Stimulated activated CD8-positive, alpha-beta memory T cell treated with anti-CD3 and anti-CD28 coated beads, Interleukin-15, amount 100 ng/mL, for 24 hours (primary cell): Measurements from ENCODE around the gene LMAN1L.

Experiments used
- DNase-seq: peaks from one replicate; pipeline ENCODE4 v3.0.0-alpha.2; 2020; ENCODE audit warnings: low read depth

Gene LMAN1L

DNA sequence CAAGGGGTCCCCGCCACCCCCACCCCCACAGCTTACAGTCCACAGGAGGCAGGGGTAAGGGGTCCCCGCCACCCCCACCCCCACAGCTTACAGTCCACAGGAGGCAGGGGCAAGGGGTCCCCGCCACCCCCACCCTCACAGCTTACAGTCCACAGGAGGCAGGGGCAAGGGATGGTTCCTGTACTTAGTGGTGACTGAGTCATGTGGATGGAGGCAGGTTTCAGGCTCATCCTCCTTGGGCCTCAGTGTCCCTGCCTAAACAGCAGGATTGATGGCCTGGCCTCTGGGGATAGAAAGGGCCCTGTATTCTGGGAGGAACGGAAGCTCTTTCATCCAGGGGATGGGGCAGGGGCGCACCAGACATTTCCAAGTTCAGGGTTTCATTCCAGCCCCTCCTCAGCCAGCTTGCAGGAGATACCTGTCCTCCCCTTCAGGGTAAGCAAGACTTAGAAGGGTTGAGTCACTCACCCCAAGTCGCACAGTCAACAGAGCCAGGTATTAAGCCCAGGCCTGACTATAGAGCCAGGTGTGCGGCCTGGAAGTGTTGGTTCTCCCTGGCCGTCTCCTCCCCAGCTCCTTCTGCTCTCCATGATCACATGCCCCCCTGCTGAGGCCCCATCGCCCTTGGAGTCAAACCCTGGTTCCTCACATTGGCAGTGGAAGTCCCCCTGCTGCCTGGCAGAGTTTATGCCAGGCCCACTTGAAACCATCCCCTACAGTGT is 18.2 kb upstream of the LMAN1L start:
- no peak for DNase-seq

- DNase-seq = no peak
Observed at GRCh38 chr15:74794970-74795349, 17.7 kb upstream of the LMAN1L start.

- no peak for DNase-seq
Observed at GRCh38 chr15:74795966-74796625, 16.5 kb upstream of the LMAN1L start.

DNA sequence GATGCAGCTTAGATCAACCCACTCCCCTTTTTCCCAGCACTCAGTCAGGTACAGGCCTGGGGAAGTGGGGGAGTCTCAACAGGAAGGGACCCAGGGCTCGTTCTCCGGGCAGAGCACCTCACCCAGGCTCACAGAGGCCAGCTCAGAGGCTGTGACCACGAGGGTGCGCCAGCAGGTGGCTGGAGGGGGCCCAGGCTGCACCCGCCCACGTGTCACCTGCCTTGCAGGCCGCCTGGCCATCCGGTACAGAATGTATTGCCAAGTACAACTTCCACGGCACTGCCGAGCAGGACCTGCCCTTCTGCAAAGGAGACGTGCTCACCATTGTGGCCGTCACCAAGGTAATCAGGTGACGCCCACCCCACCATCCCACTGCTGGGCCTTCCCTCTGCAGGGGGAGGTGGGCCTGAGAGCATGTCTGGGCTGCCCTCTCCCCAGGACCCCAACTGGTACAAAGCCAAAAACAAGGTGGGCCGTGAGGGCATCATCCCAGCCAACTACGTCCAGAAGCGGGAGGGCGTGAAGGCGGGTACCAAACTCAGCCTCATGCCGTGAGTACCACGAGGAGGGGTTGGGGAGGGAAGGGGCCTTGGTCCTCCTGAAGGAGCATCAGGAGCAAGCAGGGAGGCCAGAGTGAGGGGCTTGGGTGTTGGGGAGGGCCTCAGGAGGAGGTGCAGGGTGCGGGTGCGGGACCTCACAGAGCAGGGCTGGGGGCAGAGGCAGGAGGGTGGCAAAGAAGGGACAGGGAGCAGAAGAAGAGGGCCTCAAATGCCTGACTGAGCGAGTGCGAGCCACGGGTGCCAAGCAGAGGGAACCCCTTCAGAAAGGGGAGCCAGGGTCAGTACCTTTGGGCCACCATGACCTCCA is 14.0 kb upstream of the LMAN1L start:
- no peak for DNase-seq

DNA sequence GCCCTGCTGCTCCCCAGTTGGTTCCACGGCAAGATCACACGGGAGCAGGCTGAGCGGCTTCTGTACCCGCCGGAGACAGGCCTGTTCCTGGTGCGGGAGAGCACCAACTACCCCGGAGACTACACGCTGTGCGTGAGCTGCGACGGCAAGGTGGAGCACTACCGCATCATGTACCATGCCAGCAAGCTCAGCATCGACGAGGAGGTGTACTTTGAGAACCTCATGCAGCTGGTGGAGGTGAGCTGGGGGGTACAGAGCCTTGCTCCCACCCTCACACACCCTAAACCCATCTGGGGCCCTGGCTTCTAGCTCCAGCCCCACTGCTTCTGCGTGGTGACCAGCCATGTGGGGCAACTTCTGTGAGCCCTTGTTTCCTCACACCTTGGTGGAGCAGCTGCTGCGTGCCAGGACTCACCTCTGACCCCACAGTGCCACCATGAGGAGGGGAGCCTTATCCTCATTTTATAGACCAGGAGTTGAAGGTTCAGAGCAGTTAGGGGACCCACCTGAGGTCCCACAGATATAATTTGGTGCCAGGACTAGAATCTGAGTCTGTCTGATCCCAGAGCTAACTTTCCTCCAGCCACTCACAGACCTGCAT is 13.3 kb upstream of the LMAN1L start:
- DNase-seq = no peak

- peak; percentile 77 for DNase-seq
Observed at GRCh38 chr15:74799856-74800558, 12.6 kb upstream of the LMAN1L start.

DNA sequence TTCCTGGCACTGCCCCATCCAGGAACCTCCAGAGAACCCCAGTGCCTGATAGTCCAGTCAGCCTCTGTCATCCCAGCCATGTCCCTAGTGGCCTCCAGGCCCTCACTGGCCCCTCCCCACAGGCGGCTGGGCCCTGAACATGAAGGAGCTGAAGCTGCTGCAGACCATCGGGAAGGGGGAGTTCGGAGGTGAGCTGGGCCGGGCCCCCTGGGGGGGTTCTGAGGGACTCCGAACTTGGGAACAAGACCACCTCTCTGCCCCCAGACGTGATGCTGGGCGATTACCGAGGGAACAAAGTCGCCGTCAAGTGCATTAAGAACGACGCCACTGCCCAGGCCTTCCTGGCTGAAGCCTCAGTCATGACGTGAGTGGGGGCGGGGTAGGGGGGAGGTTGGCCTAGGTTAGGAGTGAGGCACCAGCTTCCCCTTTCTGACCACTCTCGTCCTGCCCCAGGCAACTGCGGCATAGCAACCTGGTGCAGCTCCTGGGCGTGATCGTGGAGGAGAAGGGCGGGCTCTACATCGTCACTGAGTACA is 12.0 kb upstream of the LMAN1L start:
- DNase-seq = no peak

DNA sequence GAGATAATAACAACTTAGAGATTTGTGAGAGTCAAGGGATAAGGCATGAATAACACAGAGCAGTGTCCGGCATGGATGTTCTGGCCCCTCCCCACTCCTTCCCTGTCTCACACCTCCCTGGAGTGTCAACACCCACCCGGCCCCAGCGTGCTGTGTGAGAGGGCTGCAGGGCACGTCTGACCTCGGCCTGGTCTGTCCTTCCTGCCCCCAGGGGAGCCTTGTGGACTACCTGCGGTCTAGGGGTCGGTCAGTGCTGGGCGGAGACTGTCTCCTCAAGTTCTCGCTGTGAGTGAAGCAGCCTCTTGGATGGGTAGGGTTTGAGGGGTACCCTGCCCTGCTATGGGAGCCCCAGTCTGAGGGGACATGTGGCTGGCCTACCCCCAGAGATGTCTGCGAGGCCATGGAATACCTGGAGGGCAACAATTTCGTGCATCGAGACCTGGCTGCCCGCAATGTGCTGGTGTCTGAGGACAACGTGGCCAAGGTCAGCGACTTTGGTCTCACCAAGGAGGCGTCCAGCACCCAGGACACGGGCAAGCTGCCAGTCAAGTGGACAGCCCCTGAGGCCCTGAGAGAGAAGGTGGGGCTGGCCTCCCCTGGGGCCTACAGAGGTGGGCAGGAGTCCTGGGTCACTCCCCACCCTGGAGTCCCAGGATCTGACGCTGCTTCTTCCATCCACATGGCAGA is 11.2 kb upstream of the LMAN1L start:
- DNase-seq = no peak

- no peak for DNase-seq
Observed at GRCh38 chr15:74802290-74802689, 10.3 kb upstream of the LMAN1L start.

- no peak for DNase-seq
Observed at GRCh38 chr15:74802862-74803447, 9.7 kb upstream of the LMAN1L start.

GRCh38 chr15:74804935-74805334 is 7.7 kb upstream of the LMAN1L start:
- DNase-seq = no peak

DNA sequence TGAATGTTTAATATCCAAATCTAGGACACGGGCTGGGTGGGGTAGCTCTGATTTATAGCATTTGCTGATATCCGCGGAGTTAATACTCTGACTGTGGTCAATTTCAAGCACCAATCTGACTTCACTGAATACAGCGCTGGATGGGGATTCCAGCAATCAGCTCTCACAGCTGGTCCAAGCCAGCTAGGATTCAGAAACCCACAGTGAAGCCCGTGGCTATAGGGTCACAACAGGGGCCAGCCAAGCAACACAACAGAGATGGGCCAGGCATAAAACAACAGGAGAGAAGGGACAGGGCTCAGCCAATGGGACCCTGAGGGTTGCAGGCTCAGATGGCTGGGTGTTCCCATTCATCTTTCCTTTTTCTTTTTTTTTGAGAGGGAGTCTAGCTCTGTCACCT is 5.4 kb upstream of the LMAN1L start:
- DNase-seq = no peak

- DNase-seq = no peak
Observed at GRCh38 chr15:74808078-74808839, 4.4 kb upstream of the LMAN1L start.

DNA sequence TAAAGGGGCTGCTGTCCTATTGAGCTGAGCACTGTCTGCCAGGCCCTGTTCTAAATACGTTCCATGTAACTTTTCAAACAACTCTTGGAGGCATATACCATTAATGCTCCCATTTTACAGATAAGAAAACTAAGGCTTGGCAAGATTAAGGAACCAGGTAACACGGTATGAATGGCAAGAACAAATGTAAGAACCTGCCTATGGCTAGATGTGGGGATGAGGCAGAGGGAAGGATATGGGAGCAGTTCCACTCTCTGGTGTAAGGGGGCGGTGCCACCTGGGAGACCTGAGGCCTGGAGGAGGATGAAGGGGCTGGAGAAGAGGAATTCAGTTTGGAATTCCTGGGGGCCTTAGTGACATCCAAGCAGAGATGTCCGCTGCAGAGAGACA is 3.8 kb upstream of the LMAN1L start:
- DNase-seq = no peak

DNA sequence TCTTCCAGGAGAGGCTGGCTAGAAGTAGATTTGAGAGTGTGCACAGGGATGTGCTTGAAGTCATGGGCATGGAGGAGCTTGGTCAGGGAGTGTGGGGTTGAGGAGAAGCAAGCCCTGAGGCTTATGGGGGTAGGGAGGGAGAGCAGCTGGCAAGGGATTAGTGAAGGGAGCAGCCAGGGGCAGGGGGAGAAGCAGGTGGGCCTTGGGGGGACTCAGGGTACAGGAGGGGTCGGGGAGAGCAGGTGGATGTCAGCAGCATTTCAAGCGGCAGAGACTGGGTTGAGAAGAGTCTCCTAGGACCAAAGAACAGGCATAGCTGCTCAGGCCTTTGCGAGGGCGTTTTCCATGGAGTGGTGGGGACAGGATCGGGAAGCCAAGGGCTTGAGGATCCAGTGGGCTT is 3.4 kb upstream of the LMAN1L start:
- no peak for DNase-seq

DNA sequence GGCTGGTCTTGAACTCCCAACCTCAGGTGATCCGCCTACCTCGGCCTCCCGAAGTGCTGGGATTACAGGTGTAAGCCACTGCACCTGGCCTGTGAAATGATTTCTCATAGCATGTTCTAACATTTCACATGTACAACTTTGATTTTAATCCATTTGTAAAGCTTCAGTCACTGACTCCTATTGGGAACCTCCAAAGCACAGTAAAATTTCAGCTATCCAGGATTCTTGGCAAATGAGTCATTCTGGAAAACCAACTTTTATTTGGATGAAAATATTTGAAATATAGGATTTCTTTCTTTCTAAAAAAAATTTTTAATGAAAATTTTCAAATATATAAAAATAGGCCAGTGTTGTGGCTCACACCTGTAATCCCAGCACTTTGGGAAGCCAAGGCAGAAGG is 2.7 kb upstream of the LMAN1L start:
- no peak for DNase-seq

DNA sequence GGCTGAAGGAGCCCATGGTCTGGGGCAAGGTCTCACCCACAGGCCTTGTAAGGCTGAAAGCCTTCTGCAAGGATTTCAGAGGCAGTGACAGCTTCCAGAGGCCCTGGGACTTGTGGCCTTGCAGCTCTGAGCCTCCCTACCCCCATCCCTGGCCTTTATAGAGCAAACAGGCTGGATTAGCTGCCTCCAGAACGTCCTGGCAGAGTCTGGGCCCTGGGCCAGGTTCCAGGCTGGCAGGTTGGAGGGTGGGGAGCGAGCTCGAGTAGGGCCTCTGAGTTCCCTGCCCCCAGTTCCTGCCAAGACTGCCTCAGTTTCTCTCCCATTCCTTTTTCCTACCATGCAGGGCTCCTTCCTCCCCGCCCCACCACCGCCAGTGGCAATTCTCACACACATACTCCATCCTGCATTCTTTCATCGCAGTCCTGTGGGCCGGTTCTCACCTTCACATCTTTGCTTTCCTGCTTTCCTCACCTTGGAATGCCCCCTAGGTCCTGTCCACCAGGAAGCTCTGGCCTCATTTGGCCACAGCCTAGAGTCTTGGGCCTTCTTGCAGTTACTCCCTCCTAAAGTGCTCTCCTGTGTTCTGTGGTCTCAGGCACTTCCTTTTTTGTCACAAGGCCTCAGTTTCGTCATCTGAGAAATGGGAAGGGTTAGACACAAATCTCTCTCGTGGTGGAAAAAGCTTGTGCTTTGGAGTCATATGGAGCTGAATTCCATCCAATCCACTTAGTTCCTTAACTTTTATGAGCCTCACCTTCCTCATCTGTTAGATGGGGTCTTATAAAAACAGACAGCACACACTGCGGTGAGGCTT is 2.7 kb downstream of the LMAN1L start:
- DNase-seq = no peak

GRCh38 chr15:74815961-74816360 is 3.3 kb downstream of the LMAN1L start:
- DNase-seq = no peak
